PC-9 (cell line): ENCODE measurements around the gene ADAT3. TPM values are rescaled to one million over a fixed set of nuclear protein-coding genes. Genes with fewer than 3 reads are reported as not detected.
"Not testable (repeated sequence)": the region's sequence is repeated elsewhere in the genome, so short reads cannot be mapped to it uniquely, and the experiment has no call there.

Experiments used
- BruUV-seq: library from RNA; stranded (reverse); fragments of 400-500 nt; replicated peaks from 2 replicates; lab custom pipeline; 2021; lab: Mats Ljungman, UMichigan
- CTCF ChIA-PET: fragments of 300-600 bp; sonication (Branson Sonifier 250); formaldehyde crosslinking; loops from one replicate; lab custom pipeline; 2022; ENCODE audit warnings: antibody characterized with exemption; lab: Charles Lee
- POLR2A ChIA-PET: fragments of 300-600 bp; sonication (Branson Sonifier 250); formaldehyde crosslinking; loops from one replicate; lab custom pipeline; 2022; ENCODE audit warnings: antibody characterized with exemption; ENCODE audit not compliant: unreplicated experiment; lab: Charles Lee
- DNase-seq, 2 experiments: peaks; one replicate each; pipeline versions ENCODE4 v3.0.0 to v3.0.0-alpha.2; 2015 to 2022; ENCODE audit warnings: mixed read lengths in 1 of 2
- H2AFZ ChIP-seq: fragments of 200-600 bp; sonication (generic); 2 replicates; pipeline ENCODE4 v1.8.1; 2017; ENCODE audit warnings: antibody characterized with exemption
- H3F3A ChIP-seq: fragments of 200-600 bp; sonication (generic); 2 replicates; pipeline ENCODE4 v1.8.1; 2017; ENCODE audit warnings: antibody characterized with exemption, mild to moderate bottlenecking, low read depth; ENCODE audit not compliant: insufficient read depth
- H3K27ac ChIP-seq: fragments of 200-600 bp; sonication (generic); 2 replicates; pipeline ENCODE4 v1.6.1; 2016; ENCODE audit warnings: mixed run types
- H3K27me3 ChIP-seq: fragments of 200-600 bp; sonication (generic); 2 replicates; pipeline ENCODE4 v1.6.1; 2016; ENCODE audit warnings: low read depth, mixed run types; ENCODE audit not compliant: insufficient read depth
- H3K36me3 ChIP-seq: fragments of 200-600 bp; sonication (generic); 2 replicates; pipeline ENCODE4 v1.6.1; 2016; ENCODE audit warnings: low read depth, mixed run types
- H3K4me1 ChIP-seq: fragments of 200-600 bp; sonication (generic); replicated peaks from 2 replicates; pipeline ENCODE4 v1.6.1; 2016; ENCODE audit warnings: mixed run types; ENCODE audit not compliant: insufficient read depth
- H3K4me2 ChIP-seq: fragments of 200-600 bp; sonication (generic); 2 replicates; pipeline ENCODE4 v1.6.1; 2017; ENCODE audit warnings: mixed run types
- H3K4me3 ChIP-seq: fragments of 200-600 bp; sonication (generic); 2 replicates; pipeline ENCODE4 v1.6.1; 2016; ENCODE audit warnings: mixed run types
- H3K79me2 ChIP-seq: fragments of 200-600 bp; sonication (generic); 2 replicates; pipeline ENCODE4 v1.6.1; 2017; ENCODE audit warnings: low read depth, mixed run types
- H3K9me2 ChIP-seq: fragments of 200-600 bp; sonication (generic); 2 replicates; pipeline ENCODE4 v1.8.1; 2017; ENCODE audit warnings: mild to moderate bottlenecking; ENCODE audit not compliant: insufficient read depth
- H3K9me3 ChIP-seq: fragments of 200-600 bp; sonication (generic); 2 replicates; pipeline ENCODE4 v1.8.1; 2016; ENCODE audit warnings: low read depth; ENCODE audit not compliant: insufficient read depth
- H4K20me1 ChIP-seq: fragments of 200-600 bp; sonication (generic); 2 replicates; pipeline ENCODE4 v1.8.1; 2017; ENCODE audit not compliant: insufficient read depth
- EZH2 ChIP-seq: fragments of 200-600 bp; sonication (generic); IDR thresholded peaks from 2 replicates; pipeline ENCODE4 v1.8.0; 2017; ENCODE audit warnings: antibody characterized with exemption, low read depth
- intact Hi-C: fragments of 100-400 bp; cut with micrococcal nuclease; formaldehyde crosslinking; loops from one replicate; pipeline ENCODE4 v1.10.0; 2022; ENCODE audit not compliant: unreplicated experiment
- total RNA-seq: library from RNA; stranded (reverse); gene quantifications from 2 replicates; pipeline ENCODE4 v1.2.3, GENCODE V29; 2021
- TF ChIP-seq, protein P1 (sequence below): fragments of 200-600 bp; sonication (generic); conservative IDR thresholded peaks from 2 replicates; pipeline ENCODE4 v1.6.1; 2017; ENCODE audit warnings: mixed run types, antibody characterized with exemption, mild to moderate bottlenecking, moderate library complexity

Gene ADAT3
- total RNA-seq, 1 experiment from 2014 or later: 7.8 TPM

DNA sequence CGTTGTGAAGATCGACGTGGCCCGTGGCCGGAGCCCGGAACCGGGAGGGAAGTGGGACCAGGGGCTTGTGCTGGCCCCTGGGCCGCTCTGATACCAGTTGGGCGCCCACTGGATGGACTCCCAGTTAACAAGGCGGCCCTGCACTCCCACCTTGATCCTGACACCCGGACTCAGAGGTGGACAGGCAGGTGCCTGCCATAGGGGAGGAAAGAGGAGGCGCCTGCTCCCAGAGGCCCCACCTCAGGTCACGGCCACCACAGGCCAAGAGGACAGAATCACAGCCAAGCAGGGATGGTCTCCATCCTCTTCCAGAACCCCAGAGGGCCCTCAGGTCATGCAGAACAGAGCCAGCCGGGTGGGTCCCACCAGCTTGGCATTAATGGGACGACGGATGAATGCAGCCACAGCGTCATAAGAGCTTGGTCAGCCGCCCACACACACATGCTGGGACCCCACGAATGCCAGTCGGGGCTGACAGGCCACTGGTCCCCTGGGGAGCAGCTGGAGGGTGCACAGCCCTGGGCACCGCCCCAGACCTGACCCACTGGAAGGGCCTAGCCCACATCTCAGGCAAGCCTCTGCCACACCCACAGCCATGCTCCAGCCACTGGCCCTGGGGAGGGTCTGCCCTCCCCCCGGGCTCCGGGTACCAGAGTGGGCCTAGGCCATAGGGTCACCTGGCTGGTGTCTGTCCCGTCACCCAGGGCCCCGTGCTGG lies 32.2 kb upstream of the ADAT3 start:
- ChIA-PET CTCF (no interaction called here), POLR2A (no interaction called here)
- Histone ChIP-seq H3K27me3 (no peaks in the 10 kb centered on the region), H3K4me3 (no peak overlapping the region), H3K79me2 (peaks cover 38% of the 10 kb centered on the region), H3K9me2 (no peaks in the 10 kb centered on the region), H3F3A (peaks cover 4% of the 10 kb centered on the region; the same call in 1 of the 2 replicates), H3K4me1 (peaks cover 9% of the 10 kb centered on the region), H3K9me3 (no peaks in the 10 kb centered on the region), H3K27ac (no peak overlapping the region), H3K4me2 (no peak overlapping the region), H3K36me3 (no peaks in the 10 kb centered on the region), H2AFZ (no peak overlapping the region), H4K20me1 (no peaks in the 10 kb centered on the region)
- no peak for DNase-seq
- intact Hi-C loops: no loop called here
- TF ChIP-seq EZH2: no peak
- TF ChIP-seq, protein P1, sequence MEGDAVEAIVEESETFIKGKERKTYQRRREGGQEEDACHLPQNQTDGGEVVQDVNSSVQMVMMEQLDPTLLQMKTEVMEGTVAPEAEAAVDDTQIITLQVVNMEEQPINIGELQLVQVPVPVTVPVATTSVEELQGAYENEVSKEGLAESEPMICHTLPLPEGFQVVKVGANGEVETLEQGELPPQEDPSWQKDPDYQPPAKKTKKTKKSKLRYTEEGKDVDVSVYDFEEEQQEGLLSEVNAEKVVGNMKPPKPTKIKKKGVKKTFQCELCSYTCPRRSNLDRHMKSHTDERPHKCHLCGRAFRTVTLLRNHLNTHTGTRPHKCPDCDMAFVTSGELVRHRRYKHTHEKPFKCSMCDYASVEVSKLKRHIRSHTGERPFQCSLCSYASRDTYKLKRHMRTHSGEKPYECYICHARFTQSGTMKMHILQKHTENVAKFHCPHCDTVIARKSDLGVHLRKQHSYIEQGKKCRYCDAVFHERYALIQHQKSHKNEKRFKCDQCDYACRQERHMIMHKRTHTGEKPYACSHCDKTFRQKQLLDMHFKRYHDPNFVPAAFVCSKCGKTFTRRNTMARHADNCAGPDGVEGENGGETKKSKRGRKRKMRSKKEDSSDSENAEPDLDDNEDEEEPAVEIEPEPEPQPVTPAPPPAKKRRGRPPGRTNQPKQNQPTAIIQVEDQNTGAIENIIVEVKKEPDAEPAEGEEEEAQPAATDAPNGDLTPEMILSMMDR: no peak
- BruUV-seq: no TSS peak

DNA sequence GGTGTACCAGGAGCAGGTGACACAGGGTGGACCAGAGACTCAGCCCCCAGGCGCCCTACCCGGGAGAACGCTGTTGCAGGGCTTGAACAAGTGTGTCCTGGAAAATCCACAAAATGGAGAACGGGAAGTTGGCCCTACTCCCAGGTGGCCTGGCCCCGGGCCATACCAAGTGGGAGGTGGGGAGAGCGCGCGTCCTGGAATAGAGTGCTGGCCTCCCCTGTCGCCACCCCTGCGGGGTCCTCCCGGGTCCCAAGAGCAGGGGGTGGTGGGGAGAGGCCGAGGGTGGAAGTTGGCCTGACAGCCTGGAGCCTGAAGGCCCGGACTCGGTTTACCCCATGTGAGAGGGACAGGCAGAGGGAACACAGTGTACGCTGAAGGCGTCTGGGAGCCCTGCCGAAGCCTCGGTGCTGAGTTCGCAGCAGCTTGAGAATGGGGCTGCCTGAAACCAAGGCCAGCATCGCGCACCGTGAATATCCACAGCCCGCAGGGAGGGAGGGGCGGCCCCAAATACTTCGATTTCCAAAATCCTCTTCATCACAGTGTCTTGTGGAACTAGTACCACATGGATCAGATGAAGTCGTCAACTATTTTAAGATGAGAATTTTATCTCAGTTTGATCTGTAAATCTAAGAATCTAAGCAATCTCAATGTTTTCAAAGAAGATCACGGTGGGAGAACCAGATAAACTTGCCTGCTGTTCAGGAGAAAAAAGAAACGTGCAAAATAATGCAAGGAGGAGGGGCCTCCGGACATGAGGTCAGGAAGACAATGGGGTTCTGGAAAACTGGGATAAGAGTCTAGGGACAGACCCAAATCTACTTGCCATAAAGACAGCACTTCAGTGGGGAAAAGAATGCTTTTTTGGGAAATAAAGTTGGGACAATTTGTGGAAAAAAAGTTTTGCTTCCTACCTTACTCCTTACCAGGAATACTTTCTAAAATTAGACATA lies 31.4 kb upstream of the ADAT3 start:
- Histone ChIP-seq H3K9me3 (no peaks in the 10 kb centered on the region), H3F3A (peaks cover 4% of the 10 kb centered on the region; the same call in 1 of the 2 replicates), H3K4me1 (peaks cover 9% of the 10 kb centered on the region), H4K20me1 (no peaks in the 10 kb centered on the region), H3K4me3 (peak overlapping the region; percentile 77; the same call in 1 of the 2 replicates), H3K79me2 (peaks cover 38% of the 10 kb centered on the region), H3K9me2 (no peaks in the 10 kb centered on the region), H2AFZ (no peak overlapping the region), H3K36me3 (no peaks in the 10 kb centered on the region), H3K27me3 (no peaks in the 10 kb centered on the region), H3K4me2 (peak overlapping the region; percentile 97), H3K27ac (0 out of 2 replicates have a peak overlapping the region, but pooled peaks have one; percentile 23)
- intact Hi-C loops: no loop called here
- CTCF ChIA-PET: no interaction called here
- no peak for DNase-seq
- no TSS peak for BruUV-seq
- TF ChIP-seq EZH2: no peak
- TF ChIP-seq, protein P1: no peak
- POLR2A ChIA-PET: interaction anchor here (0.6 kb wide), 1 partner anchor 383 kb away, joined by 9 read pairs; no protein-coding TSS in a partner anchor

DNA sequence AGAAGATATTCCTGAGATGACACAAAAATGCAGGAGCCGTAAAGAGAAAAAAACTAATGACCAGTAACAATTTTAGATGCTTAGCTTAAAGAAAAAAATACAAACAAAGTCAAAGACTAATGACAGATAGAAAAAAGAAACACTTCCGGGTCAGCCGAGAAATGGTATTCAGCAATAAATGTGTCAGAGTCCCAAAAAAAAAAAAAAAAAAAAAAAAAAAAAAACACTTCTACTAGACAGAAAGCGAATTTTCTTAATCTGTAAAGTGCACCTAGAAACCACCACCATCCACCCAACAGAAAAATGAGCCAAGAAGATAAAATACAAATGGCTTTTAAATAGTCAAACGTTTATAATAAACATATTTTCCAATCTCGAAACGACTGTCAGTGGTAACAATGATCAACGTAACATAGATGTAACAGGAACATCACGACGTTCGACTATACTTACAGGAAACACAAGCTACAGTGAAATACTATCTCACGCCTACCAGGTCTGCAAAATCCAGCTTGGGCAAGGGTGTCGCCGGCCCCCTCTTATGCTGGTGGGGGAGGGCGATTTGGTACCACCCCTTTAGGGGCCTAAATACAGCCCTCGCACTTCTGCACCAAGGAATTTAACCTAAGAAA lies 30.5 kb upstream of the ADAT3 start:
- Histone ChIP-seq H3K27me3 (no peaks in the 10 kb centered on the region), H3K4me3 (peak overlapping the region; percentile 77), H4K20me1 (no peaks in the 10 kb centered on the region), H3K9me3 (no peaks in the 10 kb centered on the region), H3K27ac (0 out of 2 replicates have a peak overlapping the region, but pooled peaks have one; percentile 23), H3F3A (peaks cover 4% of the 10 kb centered on the region; the same call in 1 of the 2 replicates), H3K4me1 (peaks cover 9% of the 10 kb centered on the region), H3K4me2 (peak overlapping the region; percentile 97), H3K9me2 (no peaks in the 10 kb centered on the region), H2AFZ (no peak overlapping the region), H3K79me2 (peaks cover 38% of the 10 kb centered on the region), H3K36me3 (no peaks in the 10 kb centered on the region)
- no peak for DNase-seq
- intact Hi-C loops: no loop called here
- TF ChIP-seq EZH2: no peak
- TF ChIP-seq, protein P1: no peak
- no TSS peak for BruUV-seq
- ChIA-PET CTCF (no interaction called here), POLR2A (interaction anchor here (0.5 to 0.7 kb wide), 5 partner anchors 11 to 422 kb away, joined by 3 to 9 read pairs (median 6); no protein-coding TSS in a partner anchor)

DNA sequence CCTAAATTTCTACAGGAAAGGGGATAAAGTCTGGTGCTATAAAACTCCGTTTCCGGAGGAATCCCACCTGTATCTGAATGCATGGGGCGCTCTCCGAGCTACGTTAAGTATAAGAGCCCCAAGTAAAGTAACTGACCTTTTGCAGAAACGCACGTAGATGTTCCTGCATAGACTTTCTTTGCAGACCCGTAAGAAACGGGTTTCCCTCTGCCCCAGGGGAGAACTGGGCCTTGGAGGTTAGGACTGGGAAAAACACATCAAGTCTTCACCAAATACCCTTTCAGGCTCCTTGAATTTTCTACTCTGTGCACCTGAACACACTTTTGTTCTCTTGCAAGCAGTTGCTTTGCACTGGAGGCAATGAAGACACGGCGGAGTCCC lies 29.9 kb upstream of the ADAT3 start:
- H4K20me1 ChIP-seq, DNase-seq, H3K9me2 ChIP-seq, H3K4me1 ChIP-seq, H3F3A ChIP-seq, H3K27me3 ChIP-seq, CTCF ChIA-PET, intact Hi-C loops, H3K9me3 ChIP-seq, H3K36me3 ChIP-seq, BruUV-seq: not testable (repeated sequence)
- Histone ChIP-seq H3K4me3 (peak overlapping the region; percentile 77), H3K27ac (0 out of 2 replicates have a peak overlapping the region, but pooled peaks have one; percentile 41), H3K4me2 (peak overlapping the region; percentile 97), H3K79me2 (peaks cover 38% of the 10 kb centered on the region), H2AFZ (peak overlapping the region; percentile 80; the same call in 1 of the 2 replicates)
- POLR2A ChIA-PET: interaction anchor here (0.5 to 0.7 kb wide), 4 partner anchors 11 to 422 kb away, joined by 3 to 9 read pairs (median 6); no protein-coding TSS in a partner anchor
